Measurements from ENCODE around the gene PRKCD.

PRKCD gene

GRCh38 chr3:53154881-53155285 is 6.1 kb upstream of the PRKCD start:
- CTCF ChIA-PET, result no interaction called here
- TF ChIP-seq ELF4 (IDR thresholded peaks at IDR 0.05) (no peak), HDGF (IDR thresholded peaks at IDR 0.05; ENCODE audit: borderline replicate concordance) (no peak), CTBP1 (IDR thresholded peaks at IDR 0.05; ENCODE audit: borderline replicate concordance) (no peak), FOXM1 (IDR thresholded peaks at IDR 0.05; ENCODE audit: borderline replicate concordance) (no peak), NFRKB (IDR thresholded peaks at IDR 0.05) (no peak), FOXA1 (IDR thresholded peaks at IDR 0.05) (no peak), TARDBP (IDR thresholded peaks at IDR 0.05) (no peak), FOXK2 (IDR thresholded peaks at IDR 0.05) (no peak), BHLHE40 (IDR thresholded peaks at IDR 0.05; ENCODE audit: borderline replicate concordance) (no peak), ZNF384 (IDR thresholded peaks at IDR 0.05) (no peak), PKNOX1 (IDR thresholded peaks at IDR 0.05) (no peak), L3MBTL2 (conservative IDR thresholded peaks at IDR 0.05) (no peak), SUZ12 (IDR thresholded peaks at IDR 0.05) (no peak), ARNT (IDR thresholded peaks at IDR 0.05) (no peak), SP1 (IDR thresholded peaks at IDR 0.05) (no peak)
- POLR2A ChIA-PET, result no interaction called here
- DNase-seq (ENCODE audit: extremely low spot score), result no peak

GRCh38 chr3:53155760-53156159 is 5.2 kb upstream of the PRKCD start:
- ChIA-PET POLR2A (no interaction called here), CTCF (no interaction called here)
- no peak for TF ChIP-seq CTBP1 (IDR thresholded peaks at IDR 0.05; ENCODE audit: borderline replicate concordance)
- DNase-seq (ENCODE audit: extremely low spot score), result no peak

GRCh38 chr3:53156368-53156834 is 4.6 kb upstream of the PRKCD start:
- ChIA-PET CTCF (interaction anchor here (1.5 kb wide), 1 partner anchor 22 kb away, joined by 3 read pairs; no protein-coding TSS in a partner anchor), POLR2A (no interaction called here)
- TF ChIP-seq LEF1 (IDR thresholded peaks at IDR 0.05; ENCODE audit: borderline replicate concordance), result no peak
- no peak for TF ChIP-seq TARDBP (IDR thresholded peaks at IDR 0.05)
- no peak for TF ChIP-seq ZNF384 (IDR thresholded peaks at IDR 0.05)
- no peak for TF ChIP-seq HDGF (IDR thresholded peaks at IDR 0.05; ENCODE audit: borderline replicate concordance)
- TF ChIP-seq L3MBTL2 (conservative IDR thresholded peaks at IDR 0.05), result no peak
- no peak for TF ChIP-seq CTBP1 (IDR thresholded peaks at IDR 0.05; ENCODE audit: borderline replicate concordance)
- DNase-seq (ENCODE audit: extremely low spot score), result no peak

- CTCF ChIA-PET, result interaction anchor here (1.5 kb wide), 1 partner anchor 23 kb away, joined by 3 read pairs; no protein-coding TSS in a partner anchor
- no peak for DNase-seq (ENCODE audit: extremely low spot score)
- POLR2A ChIA-PET, result no interaction called here
- TF ChIP-seq SP1 (IDR thresholded peaks at IDR 0.05) (no peak), FOXA1 (IDR thresholded peaks at IDR 0.05) (no peak), ZNF384 (IDR thresholded peaks at IDR 0.05) (no peak), TARDBP (IDR thresholded peaks at IDR 0.05) (no peak), ELF4 (IDR thresholded peaks at IDR 0.05) (no peak), LEF1 (IDR thresholded peaks at IDR 0.05; ENCODE audit: borderline replicate concordance) (no peak), ARNT (IDR thresholded peaks at IDR 0.05) (no peak), FOXM1 (IDR thresholded peaks at IDR 0.05; ENCODE audit: borderline replicate concordance) (no peak), HDGF (IDR thresholded peaks at IDR 0.05; ENCODE audit: borderline replicate concordance) (no peak), SUZ12 (IDR thresholded peaks at IDR 0.05) (no peak), L3MBTL2 (conservative IDR thresholded peaks at IDR 0.05) (no peak), NFRKB (IDR thresholded peaks at IDR 0.05) (no peak), FOXK2 (IDR thresholded peaks at IDR 0.05) (no peak), BHLHE40 (IDR thresholded peaks at IDR 0.05; ENCODE audit: borderline replicate concordance) (no peak), CTBP1 (IDR thresholded peaks at IDR 0.05; ENCODE audit: borderline replicate concordance) (no peak), PKNOX1 (IDR thresholded peaks at IDR 0.05) (no peak)
Measured at GRCh38 chr3:53157974-53158580, 2.9 kb upstream of the PRKCD start.

- CTCF ChIA-PET, result no interaction called here
- TF ChIP-seq ELF4 (IDR thresholded peaks at IDR 0.05) (no peak), SUZ12 (IDR thresholded peaks at IDR 0.05) (no peak), FOXK2 (IDR thresholded peaks at IDR 0.05) (no peak), FOXA1 (IDR thresholded peaks at IDR 0.05) (no peak), LEF1 (IDR thresholded peaks at IDR 0.05; ENCODE audit: borderline replicate concordance) (no peak), ARNT (IDR thresholded peaks at IDR 0.05) (no peak), L3MBTL2 (conservative IDR thresholded peaks at IDR 0.05) (no peak), NFRKB (IDR thresholded peaks at IDR 0.05) (no peak), BHLHE40 (IDR thresholded peaks at IDR 0.05; ENCODE audit: borderline replicate concordance) (no peak), TARDBP (IDR thresholded peaks at IDR 0.05) (no peak), PKNOX1 (IDR thresholded peaks at IDR 0.05) (no peak), SP1 (IDR thresholded peaks at IDR 0.05) (no peak), FOXM1 (IDR thresholded peaks at IDR 0.05; ENCODE audit: borderline replicate concordance) (no peak), HDGF (IDR thresholded peaks at IDR 0.05; ENCODE audit: borderline replicate concordance) (no peak), CTBP1 (IDR thresholded peaks at IDR 0.05; ENCODE audit: borderline replicate concordance) (no peak), ZNF384 (IDR thresholded peaks at IDR 0.05) (no peak)
- DNase-seq (ENCODE audit: extremely low spot score), result no peak
- POLR2A ChIA-PET, result interaction anchor here (1.1 kb wide), 1 partner anchor 39 kb away, joined by 3 read pairs; no protein-coding TSS in a partner anchor
Measured at GRCh38 chr3:53158765-53159155, 2.2 kb upstream of the PRKCD start.
